ENCODE data around the gene NECTIN1.
A peak's percentile ranks its signal among the peaks of the same experiment; 100 is the strongest.

The NECTIN1 gene

DNA sequence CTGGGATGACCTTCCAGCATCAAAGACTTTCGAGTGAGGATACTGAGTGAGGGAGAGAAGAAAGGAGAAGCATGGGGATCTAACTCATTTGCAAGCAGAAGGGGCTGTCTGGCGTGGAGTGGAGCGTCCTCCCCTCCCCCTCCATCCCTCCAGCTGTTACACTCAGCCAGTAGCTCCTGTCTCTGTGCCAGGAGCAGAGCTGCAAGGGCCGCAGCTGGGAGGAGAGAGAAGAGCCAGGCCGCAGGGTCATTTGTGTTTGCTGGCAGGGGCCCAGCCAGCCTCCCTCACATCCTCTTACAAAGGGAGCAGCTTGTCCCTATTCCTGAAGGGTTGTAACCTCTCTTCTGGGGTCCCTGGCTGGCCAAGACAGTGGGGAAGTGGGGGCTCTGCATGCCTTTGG is 57.9 kb downstream of the NECTIN1 start:
- no peak for DNase-seq

DNA sequence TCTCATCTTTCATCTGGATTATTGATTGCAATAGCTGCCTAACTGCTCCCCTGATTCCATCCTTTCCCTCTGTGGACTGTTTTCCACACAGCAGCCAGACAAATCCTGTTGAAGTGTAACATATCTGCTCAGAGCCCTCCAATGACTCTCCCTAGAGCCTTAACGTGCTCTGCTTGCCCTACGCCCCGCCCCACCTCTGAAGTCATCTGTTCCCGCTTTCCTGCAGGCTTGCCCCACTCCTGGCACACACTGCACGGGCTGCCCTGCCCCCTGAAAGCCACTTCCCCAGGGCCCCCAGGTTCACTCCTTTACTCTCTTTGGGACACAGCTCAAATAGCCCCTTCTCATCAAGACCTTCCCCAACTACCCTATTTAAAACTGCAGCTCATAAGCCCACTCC is 59.5 kb downstream of the NECTIN1 start:
- no peak for DNase-seq

DNA sequence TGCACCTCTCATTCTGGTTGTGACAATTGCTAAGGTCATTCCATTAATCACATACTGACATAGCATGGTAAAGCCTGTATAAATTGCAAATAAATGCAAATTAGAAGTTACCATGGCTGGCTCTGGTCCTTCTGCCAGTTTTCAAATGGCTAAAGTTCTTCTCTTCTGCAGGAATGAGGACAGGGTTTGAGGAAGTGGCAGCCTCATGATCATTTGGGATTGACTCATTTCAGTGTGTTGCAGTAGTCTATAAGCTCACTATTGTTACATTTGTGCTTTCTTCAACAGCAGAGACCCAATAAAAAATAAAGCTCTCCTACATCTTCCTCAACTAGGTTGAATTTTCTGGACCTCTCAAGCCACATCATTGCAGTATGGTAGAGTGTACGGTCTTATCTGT is 60.3 kb downstream of the NECTIN1 start:
- no peak for DNase-seq

DNA sequence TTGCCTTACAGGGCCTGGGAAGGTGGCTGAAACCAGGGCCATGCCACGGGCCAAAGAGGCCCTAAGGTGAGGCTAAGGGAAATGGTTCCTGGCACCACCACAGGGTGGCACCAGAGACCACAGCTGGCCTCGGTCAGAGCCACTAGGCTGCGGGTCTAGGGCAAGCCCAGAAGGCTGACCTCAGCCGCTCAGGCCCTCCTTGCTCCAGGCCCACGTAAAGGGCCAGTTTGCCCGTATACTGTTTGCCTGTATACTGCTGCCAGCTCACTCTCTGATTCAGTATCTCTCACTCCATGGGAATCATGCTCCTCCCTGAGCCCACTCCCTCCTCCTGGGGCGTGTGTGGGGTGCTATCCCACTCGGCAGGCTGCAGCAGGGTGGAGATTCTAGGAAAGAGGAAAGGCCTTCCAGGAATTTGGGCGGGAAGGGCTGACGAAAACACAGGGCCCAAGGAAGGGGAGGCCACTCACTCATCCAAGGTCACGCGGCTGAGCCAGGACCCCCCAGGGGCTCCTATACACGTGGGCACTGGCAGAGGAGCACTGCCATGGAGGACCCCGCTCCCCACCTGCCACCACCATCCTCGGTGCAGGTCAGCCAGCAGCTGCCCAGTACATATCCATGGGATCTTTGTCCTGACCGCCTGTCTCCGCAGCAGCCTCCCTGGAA is 62.4 kb downstream of the NECTIN1 start:
- peak; percentile 53 to 59 for DNase-seq

DNA sequence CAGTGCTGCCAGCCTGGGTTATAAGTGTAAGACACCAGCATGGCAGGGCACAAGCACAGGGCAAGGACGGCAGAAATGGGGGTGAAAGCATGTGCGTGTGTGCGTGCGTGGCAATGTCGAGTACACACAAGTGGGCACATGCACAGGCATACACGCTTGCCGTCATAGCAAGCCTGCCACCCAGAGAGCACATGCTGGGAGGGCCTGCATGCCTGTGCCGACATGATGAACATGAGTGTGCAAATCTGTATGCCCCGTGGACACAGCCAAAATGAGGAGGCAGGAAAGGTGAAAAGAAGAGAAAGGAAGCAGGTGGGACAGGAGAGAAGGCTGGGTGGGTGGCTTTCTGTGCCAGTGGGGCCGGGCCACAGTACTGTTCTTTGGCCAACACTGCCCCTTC is 62.9 kb downstream of the NECTIN1 start:
- DNase-seq, result no peak

DNA sequence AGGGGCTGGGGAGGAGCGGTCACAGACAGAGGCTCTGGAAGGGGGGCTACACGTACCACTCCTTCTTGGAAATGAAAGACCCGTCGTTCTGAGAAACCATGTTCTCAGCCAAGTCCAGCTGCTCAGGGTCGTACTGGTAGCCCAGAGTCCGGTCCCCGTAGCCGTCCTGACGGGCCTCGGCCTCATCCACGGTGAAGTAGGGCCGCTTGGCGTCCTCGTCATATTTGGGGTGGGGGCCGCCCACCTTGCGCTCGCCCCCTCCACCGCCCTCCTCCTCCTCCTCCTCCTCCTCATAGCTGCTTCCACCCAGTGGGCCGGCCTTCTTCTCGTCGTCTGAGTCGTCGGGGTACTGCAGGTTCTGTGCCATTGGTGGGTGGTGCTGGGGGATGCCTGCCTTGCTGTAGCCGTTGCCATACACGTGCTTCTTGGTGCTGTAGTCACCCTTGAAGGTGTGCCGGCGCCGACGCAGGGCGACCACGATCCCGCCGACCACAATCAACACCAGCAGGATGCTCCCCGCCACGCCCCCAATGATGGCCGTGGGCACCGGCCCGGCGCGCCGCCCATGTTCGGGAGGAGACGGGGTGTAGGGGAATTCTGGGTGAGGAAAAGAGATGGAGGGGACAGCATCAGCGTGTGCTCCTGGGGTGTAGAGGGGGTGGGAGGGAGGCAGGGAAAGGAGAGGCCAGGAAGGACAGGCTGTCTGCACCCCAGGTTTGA is 64.1 kb downstream of the NECTIN1 start:
- DNase-seq, result no peak

DNA sequence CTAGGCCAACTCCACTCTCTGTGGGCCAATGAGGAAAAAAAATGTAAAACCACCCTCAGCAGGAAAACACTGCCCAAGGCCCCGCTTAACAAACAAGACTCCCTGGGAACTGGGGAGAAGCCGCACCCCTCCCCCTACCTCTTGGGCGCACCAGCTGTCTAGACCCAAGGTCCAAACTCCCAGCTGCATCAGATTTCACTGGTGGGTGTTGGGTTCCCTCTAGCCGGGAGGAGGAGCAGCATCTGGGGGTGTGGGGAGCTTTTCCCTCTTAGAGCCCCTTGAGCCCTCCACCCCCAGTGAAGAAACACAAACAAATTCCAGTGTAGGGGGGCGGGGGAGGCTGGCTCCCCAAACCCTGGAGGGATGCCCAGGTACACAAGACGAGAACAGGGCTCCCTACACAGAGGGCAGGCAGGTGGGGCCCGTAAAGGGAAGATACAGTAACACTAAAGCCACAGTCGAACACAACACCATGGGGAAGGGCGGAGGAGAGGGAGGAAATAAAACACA is 64.9 kb downstream of the NECTIN1 start:
- no peak for DNase-seq

DNA sequence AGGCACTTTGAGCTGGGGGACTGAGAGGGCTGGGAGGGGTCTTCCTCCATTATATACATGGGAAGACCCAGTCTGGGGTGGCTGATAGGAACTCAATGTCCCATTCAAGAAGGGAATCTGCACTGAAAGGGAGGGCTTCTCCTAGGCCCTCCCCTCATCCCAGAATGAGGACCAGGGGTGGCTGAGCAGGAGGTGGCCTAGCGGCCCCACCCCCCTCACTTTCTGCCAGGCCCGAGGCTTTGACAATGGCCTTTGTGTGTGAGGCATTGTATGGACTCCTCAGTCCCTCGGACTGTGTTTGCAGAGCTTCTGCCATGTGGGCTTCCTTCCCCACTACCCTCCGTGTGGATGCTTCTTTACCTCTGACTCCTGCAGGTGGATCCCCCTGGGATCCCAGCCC is 65.7 kb downstream of the NECTIN1 start:
- no peak for DNase-seq

DNA sequence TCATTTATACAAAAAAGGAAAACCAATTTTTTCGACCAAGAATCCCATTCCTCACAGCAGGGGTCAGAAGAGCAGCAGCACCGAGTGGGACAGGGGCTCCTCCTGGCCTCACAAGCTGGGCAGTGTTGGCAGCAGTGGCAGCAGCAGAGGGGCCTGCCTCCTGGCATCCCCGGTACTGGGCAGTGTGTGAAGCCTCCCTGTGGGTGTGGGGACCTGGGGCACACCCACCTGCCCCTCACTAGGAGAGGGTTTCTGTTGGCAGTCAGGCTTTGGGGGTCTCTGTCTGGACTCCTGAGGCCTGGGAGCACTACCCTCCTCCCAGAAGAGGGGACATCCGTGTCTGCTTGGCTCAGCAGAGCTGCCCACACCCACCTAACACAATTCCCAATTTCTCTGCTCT is 67.8 kb downstream of the NECTIN1 start:
- DNase-seq, result no peak

DNA sequence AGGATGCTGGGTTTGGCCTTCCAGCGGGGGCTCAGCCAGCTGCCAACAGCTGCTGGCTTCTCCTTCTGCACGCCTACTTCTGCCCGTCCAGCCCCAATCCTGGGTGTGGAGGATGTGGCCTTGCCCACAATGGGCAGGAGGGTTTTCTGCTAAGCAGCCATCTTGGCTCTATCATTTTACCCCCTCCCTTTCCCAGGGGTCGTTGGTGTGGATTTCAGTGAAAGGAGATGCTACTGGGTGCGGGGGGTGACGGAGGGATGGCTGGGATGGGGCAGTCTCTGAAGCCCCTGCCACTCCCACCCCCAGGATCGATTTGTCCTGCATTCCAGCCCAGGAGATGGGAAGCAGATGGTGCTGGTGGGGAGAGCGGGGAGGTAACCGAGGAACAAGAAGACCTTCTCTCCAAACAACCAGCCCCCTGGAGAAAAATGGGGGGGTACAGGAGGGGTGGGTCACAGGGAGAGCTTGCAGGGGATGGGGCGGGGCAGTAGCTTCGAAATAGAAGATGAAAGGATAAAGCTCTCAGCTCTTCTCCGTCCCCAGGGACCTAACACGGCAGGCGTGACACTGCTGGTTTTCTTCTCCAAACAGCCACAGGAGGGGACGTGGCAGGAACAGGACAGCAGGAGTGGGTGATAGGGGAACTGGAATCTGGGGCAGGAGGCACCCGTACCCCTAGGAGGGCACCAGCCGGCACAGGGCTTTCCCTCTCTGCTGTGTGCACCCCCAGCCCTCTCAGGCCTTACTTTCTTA is 68.9 kb downstream of the NECTIN1 start:
- DNase-seq, result no peak

DNA sequence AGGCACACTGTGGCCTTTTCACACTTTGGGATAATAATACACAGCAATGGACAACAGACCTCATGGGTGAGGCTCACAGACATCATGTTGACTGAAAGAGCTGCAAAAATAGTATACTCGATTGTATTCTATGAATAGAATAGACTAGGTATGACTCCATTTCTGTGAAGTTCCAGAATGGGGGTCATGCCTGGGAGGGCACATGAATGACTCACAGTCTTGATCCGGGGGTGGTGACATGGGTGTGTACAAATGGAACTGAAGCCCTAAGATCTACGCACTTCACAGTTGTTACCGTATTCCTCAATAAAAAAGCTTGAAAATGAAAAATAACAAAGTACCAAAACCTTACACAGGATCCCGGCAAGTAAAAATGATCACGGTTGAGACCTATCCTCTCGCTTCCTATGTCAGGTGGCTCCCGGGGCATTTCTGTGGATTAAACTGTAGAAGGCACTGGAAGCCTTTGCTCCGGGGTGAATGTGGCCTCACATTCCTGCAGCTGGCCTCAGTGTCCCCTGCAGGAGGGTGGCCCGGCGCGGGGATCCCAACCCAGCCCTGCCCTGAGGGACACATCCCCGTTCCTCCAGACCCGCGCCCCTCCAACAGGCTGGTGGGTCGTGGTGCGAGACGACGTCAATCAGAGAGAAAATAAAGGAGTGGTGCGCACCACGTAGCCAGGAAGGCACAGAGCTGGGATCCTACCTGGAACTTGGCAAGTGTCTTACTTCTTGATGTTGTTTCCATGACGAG is 75.9 kb downstream of the NECTIN1 start:
- no peak for DNase-seq

DNA sequence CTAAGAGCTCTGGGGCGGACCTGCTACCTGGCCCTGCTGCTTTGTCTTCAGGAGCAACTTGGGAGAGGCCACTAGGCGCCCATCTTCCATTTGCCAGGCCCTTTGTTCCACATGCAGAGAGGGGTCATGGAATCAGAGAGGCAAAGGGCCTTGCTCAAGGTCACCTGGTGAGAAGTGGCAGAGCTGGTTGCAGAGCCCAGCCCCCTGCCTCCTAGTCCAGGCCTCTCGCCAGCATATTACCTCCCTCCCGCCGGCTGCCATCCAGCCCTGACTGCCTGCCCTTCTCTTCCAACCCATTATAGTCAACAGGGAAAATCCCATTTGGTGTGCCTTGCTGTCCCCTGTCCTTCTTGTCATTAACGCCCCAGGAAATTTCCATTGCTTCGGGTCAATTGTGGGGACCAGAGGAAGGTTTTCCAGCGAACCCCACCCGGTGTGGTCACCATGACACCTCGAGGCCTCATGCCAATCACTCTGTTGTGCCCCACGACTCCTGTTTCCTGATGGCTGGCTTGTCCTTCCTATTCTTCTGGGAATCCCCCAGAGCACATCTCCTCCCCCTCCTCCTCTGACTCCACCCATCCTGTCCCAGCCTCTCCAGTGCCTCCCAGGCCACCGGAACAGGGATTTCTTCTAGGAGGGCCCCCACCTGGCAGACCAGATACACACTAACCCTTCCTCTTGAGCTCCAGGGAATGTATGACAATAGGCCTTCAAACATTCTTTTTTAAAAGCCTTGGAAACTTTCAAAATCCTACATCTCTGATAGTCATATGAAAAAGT is 77.0 kb downstream of the NECTIN1 start:
- no peak for DNase-seq

DNA sequence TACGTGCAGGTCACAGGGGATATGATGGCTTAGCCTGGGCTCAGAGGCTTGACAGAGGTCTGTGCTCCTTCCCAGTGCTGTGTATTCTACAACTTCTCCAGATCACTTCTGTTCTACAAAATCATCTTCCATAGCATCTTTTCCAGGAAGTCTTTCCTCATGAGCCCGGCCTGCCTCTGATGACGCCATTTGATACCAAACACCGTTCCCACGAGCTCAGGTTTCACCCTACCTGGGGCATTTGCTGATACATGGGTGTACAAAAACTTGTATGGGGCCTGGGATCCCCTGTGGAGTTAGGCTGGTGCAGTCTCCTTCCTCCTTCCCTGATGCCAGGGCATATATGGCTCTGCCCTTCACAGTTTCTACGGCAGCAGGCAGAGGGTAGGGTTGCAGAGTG is 78.7 kb downstream of the NECTIN1 start:
- DNase-seq, result no peak

DNA sequence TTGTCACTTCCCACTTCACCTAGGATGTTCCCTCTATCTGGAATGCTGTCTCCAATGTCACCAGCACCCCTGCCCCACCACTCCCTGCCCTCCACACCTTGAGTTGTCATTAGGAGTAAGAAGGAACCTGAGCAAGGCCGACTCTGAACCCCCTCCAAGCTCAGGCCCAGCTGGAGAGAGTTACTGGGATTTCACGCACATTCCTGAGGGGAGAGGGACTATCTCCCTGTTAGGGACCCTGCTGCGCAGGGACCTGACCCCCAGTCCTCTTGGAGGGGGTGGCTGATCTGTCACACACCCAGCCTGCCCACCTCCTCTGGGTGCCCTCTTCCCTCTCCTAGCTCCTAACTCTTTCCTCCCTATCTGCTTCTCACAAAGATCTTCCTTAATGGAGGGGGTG is 81.7 kb downstream of the NECTIN1 start:
- no peak for DNase-seq

DNA sequence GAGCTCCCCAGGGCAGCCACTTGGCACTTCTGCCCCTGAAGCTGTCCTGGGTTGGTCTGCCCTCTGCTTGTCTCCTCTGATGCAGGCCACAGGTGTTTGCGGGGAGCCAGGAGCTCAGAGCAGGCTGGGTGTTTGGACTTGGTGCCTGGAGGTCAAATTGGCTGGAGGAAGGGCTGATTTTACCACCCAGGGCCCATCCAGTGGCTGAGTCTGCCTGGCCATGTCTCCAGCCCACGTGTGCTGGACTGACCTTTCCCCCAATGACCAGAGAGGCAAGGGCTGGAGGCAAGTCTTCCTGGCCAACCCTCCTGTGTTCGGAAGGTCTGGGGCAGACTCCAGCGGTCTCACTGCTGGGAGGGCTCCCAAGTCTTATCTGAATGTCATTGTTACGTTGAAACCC is 84.0 kb downstream of the NECTIN1 start:
- no peak for DNase-seq

DNA sequence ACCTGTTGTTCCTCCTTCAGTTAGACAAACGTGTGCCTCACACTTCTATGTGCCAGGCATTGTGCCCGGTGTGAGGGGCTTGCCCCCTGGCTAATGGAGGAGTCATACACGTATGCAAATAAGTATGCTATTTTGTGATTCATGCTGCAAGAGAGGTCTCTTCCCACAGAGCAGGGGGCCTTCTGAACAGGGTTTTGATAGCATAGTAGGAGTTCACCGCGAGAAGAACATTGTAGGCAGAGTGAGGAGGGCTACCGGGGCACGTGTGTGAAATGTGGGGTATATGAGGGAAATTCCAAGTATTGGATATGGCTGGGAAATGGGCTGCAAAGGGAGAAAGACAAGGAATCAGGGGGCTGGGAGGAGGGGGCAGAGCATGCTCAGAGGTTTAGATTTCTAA is 84.5 kb downstream of the NECTIN1 start:
- DNase-seq, result no peak

DNA sequence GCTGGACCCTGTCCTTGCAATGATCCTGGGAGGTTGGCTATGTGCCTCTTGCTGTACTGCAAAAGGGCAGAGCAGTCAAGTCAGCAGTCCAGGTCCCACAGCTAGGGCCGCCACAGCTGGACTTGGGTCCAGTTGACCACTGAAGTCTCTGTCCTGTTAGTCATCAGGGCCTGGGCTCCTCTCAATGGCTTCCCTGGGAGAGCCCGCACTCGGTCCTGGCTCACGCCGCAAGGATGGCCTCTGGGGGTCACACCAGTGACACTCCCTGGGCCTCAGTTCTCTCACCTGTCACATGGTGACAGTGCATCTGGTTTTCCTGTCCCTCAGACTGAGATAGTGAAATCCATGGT is 85.1 kb downstream of the NECTIN1 start:
- no peak for DNase-seq

DNA sequence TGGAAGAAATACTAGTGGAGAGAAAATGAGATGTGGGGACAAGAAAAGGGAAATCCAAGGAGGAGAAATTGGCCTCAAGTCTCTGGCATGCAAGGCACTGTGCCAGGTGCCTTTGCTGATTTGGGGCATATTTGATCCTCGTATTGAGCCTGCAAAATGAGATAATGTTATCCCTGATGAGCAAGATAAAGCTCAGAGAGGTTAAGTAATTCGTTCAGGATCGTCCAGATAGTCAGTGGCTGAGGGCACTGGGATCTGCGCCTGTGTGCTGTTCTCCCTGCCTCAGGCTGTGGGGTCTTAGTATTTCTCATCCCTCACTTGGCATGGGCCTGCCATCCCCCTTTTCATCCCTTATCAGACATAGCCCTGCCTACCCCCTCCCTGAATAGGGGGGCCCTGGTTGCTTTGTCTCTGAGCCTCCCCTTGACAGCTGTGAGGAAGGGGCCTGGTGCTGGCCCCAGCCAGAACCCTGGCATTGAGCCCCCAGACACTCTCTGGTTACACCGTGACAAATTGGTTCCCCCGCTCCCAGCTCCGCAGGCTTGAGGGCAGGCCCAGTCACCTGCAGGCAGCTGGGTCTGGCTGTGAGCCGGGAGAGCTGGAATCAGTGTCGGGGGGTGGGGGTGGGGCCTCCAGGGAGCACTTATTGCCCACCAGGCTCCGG is 85.7 kb downstream of the NECTIN1 start:
- DNase-seq, result no peak

DNA sequence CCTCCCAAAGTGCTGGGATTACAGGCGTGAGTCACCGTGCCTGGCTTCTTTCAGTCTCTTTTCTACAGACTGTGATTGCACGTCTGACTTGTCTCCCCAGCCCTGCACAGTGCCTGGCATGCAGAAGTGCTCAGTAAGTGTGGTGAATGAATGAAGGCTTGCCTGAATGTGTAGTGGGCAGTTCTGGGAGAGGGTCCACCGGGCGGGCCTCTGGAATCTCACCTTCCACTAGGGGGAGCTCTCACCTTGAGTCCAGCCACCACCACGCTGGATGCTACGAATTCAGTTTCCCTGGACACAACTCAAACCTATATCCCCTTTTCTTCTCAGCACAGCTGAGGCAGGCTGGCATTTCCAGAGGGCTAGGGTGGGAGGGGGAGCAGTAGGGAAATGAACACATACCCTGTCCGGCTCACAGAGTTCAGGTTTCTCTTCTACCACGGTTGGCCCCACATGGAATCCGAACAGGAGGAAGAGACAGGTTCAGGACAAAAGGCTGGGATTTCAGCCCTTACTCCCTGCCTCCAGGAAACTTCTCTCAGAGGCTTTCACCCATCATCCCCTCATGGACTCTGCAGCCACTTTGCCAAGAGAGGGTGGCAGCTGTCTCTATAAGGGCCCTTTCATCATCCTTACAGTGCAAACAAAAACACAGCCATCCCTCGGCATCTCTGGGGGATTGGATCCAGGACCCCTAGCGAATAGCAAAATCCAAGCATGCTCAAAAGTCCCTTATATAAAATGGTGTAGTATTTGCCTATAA is 86.8 kb downstream of the NECTIN1 start:
- DNase-seq, result no peak

DNA sequence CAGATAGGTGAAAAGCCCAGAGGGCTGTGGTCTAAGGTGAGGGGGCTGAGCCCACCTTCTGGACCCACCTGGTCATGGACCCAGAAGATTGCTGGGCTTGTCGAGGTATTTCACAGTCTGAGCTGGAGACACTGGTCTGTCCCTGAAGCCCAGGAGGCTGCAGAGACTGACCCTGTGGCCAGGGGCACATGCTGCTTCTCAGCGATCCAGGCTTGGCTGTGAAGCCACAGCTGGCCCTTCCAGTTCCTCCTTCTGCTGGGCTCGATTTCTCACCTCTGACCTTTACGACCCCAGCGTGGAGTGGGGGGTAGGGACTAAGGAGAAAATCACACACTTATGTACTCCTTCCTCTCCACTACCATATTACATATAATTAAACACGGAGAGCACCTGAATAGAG is 88.5 kb downstream of the NECTIN1 start:
- DNase-seq, result no peak

DNA sequence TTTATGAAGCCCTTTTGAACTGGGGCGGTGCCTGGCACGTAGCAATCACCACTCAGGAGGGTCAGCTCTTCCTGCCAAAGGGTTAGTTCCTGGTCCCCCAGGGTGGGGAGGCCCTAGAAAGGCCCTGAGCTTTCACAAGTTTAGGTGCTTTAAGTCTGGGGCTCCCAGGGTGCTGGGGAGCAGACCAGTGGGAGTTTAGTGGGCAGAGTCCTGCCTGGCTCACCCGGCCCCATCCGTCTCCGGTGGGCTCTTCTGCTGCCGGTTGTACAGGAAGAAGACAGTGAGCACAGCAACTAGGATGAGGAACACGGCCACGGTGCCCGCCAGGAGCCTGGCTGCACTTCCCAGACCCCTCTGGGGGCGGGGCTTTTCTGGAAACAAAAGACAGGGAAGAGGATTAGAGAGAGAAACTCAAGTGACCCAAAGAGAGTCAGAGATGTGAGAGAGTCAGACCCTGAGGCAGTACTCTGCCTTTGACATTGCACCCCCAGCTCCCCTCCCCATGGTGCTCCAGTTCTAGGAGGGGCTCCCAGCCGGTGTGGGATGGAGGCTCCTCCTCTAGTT is 89.3 kb downstream of the NECTIN1 start:
- no peak for DNase-seq
